Activated T-helper 2 cell treated with anti-CD3 and anti-CD28 coated beads, Interferon-gamma antibody, Interleukin-2, Interleukin-4, amounts not matched to agents 10 μg/mL and 5 μg/mL and 100 μg/mL, durations not matched to agents 14 hours and 24 hours and 36 hours (primary cell): ENCODE measurements around the gene AK2. TPM values are rescaled to one million over a fixed set of nuclear protein-coding genes. Genes with fewer than 3 reads are reported as not detected.
"Not testable (repeated sequence)": the region's sequence is repeated elsewhere in the genome, so short reads cannot be mapped to it uniquely, and the experiment has no call there.

Source experiments
- DNase-seq: peaks from one replicate; pipeline ENCODE4 v3.0.0; 2021; ENCODE audit warnings: low spot score
- H3K27ac Mint-ChIP-seq: one replicate; pipeline ENCODE4 v1.8.0; 2021; ENCODE audit warnings: mixed read lengths
- H3K27me3 Mint-ChIP-seq: one replicate; pipeline ENCODE4 v1.8.0; 2021; ENCODE audit warnings: low read depth, mixed read lengths
- H3K36me3 Mint-ChIP-seq: one replicate; pipeline ENCODE4 v1.8.0; 2021; ENCODE audit warnings: low read depth, mixed read lengths
- H3K4me1 Mint-ChIP-seq: one replicate; pipeline ENCODE4 v1.8.0; 2021; ENCODE audit warnings: low read depth, mixed read lengths
- H3K4me3 Mint-ChIP-seq: one replicate; pipeline ENCODE4 v1.8.0; 2021; ENCODE audit warnings: low read depth, mild to moderate bottlenecking, moderate library complexity, mixed read lengths
- H3K9me3 Mint-ChIP-seq: one replicate; pipeline ENCODE4 v1.8.0; 2021; ENCODE audit warnings: mixed read lengths
- intact Hi-C: fragments of 100-400 bp; cut with micrococcal nuclease; formaldehyde crosslinking; loops from one replicate; pipeline ENCODE4 v1.15.1; 2023
- total RNA-seq: library from RNA; stranded (reverse); gene quantifications from 2 replicates; pipeline ENCODE4 v1.2.3, GENCODE V29; 2022

Gene AK2
- total RNA-seq, 1 donor from 2014 or later, result 349 TPM

- H3K9me3 Mint-ChIP-seq, result peaks cover 41% of the 10 kb centered on the region
- H3K4me3 Mint-ChIP-seq, intact Hi-C loops, DNase-seq, H3K4me1 Mint-ChIP-seq, H3K27ac Mint-ChIP-seq: not testable (repeated sequence)
- peaks cover 13% of the 10 kb centered on the region for H3K27me3 Mint-ChIP-seq
- peaks cover 17% of the 10 kb centered on the region for H3K36me3 Mint-ChIP-seq
Measured at GRCh38 chr1:33068108-33068507, 31.4 kb upstream of the AK2 start.

DNA sequence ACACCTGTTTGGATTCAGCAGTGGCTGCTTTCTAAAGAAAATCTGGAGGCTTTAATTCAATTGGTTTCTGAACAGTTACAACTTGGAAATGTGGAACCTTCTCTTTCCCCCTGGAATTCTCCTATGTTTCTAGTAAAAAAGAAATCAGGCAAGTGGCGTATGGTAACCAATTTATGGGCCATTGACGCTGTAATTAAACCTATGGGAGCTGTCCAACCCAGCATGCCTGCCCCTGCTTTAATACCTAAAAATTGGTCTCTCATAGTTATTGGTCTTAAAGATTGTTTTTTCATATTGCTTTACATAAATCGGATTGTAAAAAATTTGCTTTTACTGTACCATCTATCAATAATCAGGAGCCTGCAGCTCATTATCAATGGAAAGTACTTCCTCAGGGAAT, 29.8 kb upstream of the AK2 start:
- H3K4me3 Mint-ChIP-seq, intact Hi-C loops, DNase-seq, H3K4me1 Mint-ChIP-seq, H3K27ac Mint-ChIP-seq: not testable (repeated sequence)
- peaks cover 55% of the 10 kb centered on the region for H3K9me3 Mint-ChIP-seq
- peaks cover 21% of the 10 kb centered on the region for H3K36me3 Mint-ChIP-seq
- H3K27me3 Mint-ChIP-seq, result peaks cover 13% of the 10 kb centered on the region

GRCh38 chr1:33065301-33065700, 28.6 kb upstream of the AK2 start:
- intact Hi-C loops, result no loop called here
- Mint-ChIP-seq H3K4me3 (no peak overlapping the region), H3K27ac (no peak overlapping the region), H3K9me3 (peaks cover 55% of the 10 kb centered on the region), H3K27me3 (peaks cover 10% of the 10 kb centered on the region), H3K4me1 (no peaks in the 10 kb centered on the region), H3K36me3 (peaks cover 21% of the 10 kb centered on the region)
- DNase-seq, result no peak

- DNase-seq, H3K4me1 Mint-ChIP-seq, H3K4me3 Mint-ChIP-seq, H3K27me3 Mint-ChIP-seq, H3K27ac Mint-ChIP-seq, intact Hi-C loops: not testable (repeated sequence)
- H3K36me3 Mint-ChIP-seq, result peaks cover 21% of the 10 kb centered on the region
- peaks cover 55% of the 10 kb centered on the region for H3K9me3 Mint-ChIP-seq
Measured at GRCh38 chr1:33064284-33064683, 27.6 kb upstream of the AK2 start.

DNA sequence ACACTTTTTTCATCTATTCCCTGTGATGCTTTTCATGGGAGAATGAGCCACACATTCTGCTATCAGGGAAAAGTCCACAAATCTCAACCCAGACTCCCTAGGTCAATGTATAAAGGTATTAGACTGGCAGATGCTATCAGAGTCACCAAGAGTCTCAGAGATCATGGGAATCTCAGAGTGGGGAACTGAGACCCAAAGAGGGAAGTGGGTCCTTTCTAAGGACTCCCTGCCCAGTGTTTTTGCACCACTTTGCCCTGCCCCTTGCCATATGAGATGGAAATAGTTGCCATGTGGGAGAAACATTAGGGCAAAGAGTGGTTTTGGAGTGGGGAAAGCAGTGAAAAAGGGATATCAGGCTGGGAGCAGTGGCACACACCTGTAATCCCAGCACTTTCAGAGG, 25.2 kb upstream of the AK2 start:
- peaks cover 4% of the 10 kb centered on the region for H3K27me3 Mint-ChIP-seq
- H3K9me3 Mint-ChIP-seq, result peaks cover 51% of the 10 kb centered on the region
- intact Hi-C loops, result no loop called here
- no peak overlapping the region for H3K27ac Mint-ChIP-seq
- no peak overlapping the region for H3K4me3 Mint-ChIP-seq
- peaks cover 21% of the 10 kb centered on the region for H3K36me3 Mint-ChIP-seq
- no peak for DNase-seq
- no peaks in the 10 kb centered on the region for H3K4me1 Mint-ChIP-seq

- peaks cover 40% of the 10 kb centered on the region for H3K9me3 Mint-ChIP-seq
- H3K4me3 Mint-ChIP-seq, result no peak overlapping the region
- peaks cover 19% of the 10 kb centered on the region for H3K36me3 Mint-ChIP-seq
- peaks cover 4% of the 10 kb centered on the region for H3K27me3 Mint-ChIP-seq
- no peak for DNase-seq
- H3K27ac Mint-ChIP-seq, result no peak overlapping the region
- no peaks in the 10 kb centered on the region for H3K4me1 Mint-ChIP-seq
- intact Hi-C loops, result no loop called here
Measured at GRCh38 chr1:33060579-33061083, 23.9 kb upstream of the AK2 start.

- no peak overlapping the region for H3K27ac Mint-ChIP-seq
- peaks cover 2% of the 10 kb centered on the region for H3K4me1 Mint-ChIP-seq
- H3K27me3 Mint-ChIP-seq, result peaks cover 4% of the 10 kb centered on the region
- intact Hi-C loops, result no loop called here
- no peak overlapping the region for H3K4me3 Mint-ChIP-seq
- H3K36me3 Mint-ChIP-seq, result peaks cover 3% of the 10 kb centered on the region
- no peak for DNase-seq
- peaks cover 10% of the 10 kb centered on the region for H3K9me3 Mint-ChIP-seq
Measured at GRCh38 chr1:33057095-33057494, 20.4 kb upstream of the AK2 start.

DNA sequence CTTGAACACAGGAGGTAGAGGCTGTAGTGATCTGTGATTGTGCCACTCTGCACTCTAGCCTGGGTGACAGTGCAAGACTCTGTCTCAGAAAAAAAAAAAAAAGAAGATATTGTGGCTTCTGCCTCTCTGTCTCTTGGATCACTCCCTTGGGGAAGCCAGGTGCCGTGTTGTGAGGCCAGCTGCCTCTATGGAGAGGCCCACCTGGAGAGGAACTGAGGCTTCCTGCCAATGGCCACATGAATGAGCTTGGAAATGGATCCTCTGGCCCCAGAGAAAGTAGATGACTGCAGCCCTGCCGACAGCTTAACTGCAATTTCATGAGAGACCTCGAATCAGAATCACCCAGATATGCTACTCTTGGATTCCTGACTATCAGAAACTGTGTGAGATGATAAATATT, 19.7 kb upstream of the AK2 start:
- intact Hi-C loops, result no loop called here
- peaks cover 4% of the 10 kb centered on the region for H3K27me3 Mint-ChIP-seq
- peaks cover 2% of the 10 kb centered on the region for H3K4me1 Mint-ChIP-seq
- no peak for DNase-seq
- no peaks in the 10 kb centered on the region for H3K36me3 Mint-ChIP-seq
- no peak overlapping the region for H3K4me3 Mint-ChIP-seq
- no peak overlapping the region for H3K27ac Mint-ChIP-seq
- peaks cover 4% of the 10 kb centered on the region for H3K9me3 Mint-ChIP-seq

DNA sequence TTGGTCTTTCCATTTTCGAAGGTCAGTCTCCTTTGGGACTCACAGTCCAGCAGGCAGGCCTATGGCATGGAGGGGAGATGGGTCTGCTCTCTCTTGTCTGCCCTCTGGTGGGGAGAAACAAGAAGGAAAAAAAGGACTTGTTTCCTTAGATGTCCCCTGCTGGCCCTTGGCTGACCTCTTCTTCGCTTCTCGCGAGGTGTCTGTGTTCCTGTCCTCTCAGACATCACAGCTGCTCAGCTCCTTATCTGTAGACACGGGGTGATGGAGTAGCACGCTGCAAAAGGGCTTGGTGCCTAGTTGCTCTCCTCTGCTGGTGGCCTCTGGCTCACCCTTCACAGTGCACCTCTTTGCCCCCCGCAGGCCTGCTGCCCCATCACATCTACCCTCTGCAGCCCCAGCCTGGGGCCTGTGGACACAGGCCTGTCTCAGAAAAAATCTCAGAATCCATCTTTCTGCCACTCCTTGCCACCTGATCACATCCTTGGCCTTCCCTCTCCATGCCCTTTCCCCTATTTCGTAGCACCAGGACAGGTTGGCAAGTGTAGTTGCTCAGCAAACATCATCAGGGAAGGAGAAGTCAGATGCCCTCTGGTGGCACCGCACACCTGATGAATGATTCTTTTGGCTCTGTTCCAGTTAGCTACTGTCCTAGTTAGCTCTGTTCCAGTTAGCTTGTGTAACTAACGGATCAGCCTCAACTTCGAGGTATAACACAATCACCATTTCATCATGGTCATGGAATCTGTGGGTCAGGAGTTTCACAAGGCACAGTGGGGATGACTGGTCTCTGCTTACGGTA, 18.7 kb upstream of the AK2 start:
- peak; percentile 17 for DNase-seq
- peaks cover 6% of the 10 kb centered on the region for H3K4me1 Mint-ChIP-seq
- H3K9me3 Mint-ChIP-seq, result peaks cover 8% of the 10 kb centered on the region
- H3K27ac Mint-ChIP-seq, result no peak overlapping the region
- H3K36me3 Mint-ChIP-seq, result no peaks in the 10 kb centered on the region
- H3K27me3 Mint-ChIP-seq, result peaks cover 4% of the 10 kb centered on the region
- no peak overlapping the region for H3K4me3 Mint-ChIP-seq
- intact Hi-C loops, result loop anchor here (1.0 kb wide), 1 partner anchor 122 kb away; no protein-coding TSS in a partner anchor

DNA sequence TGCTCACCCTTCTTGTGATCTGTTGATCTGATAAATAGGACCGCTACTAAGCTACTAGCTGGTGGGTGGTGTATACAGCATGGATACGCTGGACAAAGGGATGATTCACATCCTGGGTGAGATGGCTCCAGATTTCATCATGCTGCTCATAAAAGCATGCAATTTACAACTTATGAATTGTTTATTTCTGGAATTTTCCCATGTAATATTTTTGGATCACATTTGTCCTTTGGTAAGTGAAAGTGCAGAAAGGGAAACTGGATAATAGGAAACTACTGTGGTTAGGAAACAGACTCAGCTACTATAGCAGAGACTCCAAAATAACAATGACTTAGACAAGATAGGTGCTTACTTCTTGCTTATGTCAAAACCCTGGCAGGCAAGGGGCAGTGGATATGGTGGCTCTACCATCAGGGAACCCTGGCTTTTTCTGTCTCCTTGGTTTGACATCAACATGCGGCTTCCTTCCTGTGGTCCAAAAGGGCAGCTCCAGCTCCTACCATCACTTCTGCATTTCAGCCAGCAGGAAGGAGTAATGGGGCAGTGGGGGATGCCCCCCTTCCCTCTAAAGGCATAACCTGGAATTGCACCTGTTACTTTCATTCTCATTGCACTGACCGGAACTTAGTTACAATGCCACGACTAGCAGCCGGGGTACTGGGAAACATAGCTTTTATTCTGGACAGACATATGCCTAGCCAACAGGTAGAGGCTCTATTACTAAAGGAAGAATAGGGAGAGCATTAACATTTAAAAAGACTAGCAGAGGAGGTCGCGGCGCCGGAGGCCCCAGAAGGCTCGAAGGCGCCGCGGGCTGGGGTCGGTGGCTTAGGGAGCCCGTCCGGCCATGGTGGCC, 13.8 kb upstream of the AK2 start:
- Mint-ChIP-seq H3K27ac (no peak overlapping the region), H3K4me3 (no peak overlapping the region), H3K36me3 (no peaks in the 10 kb centered on the region), H3K9me3 (peaks cover 9% of the 10 kb centered on the region), H3K4me1 (peaks cover 31% of the 10 kb centered on the region), H3K27me3 (no peaks in the 10 kb centered on the region)
- intact Hi-C loops, result no loop called here
- no peak for DNase-seq

- peaks cover 9% of the 10 kb centered on the region for H3K9me3 Mint-ChIP-seq
- peak overlapping the region; percentile 28 for H3K27ac Mint-ChIP-seq
- H3K4me3 Mint-ChIP-seq, result no peak overlapping the region
- DNase-seq, result no peak
- no peaks in the 10 kb centered on the region for H3K36me3 Mint-ChIP-seq
- H3K27me3 Mint-ChIP-seq, result no peaks in the 10 kb centered on the region
- H3K4me1 Mint-ChIP-seq, result peaks cover 33% of the 10 kb centered on the region
- intact Hi-C loops, result no loop called here
Measured at GRCh38 chr1:33049371-33049770, 12.7 kb upstream of the AK2 start.

GRCh38 chr1:33048426-33048825, 11.7 kb upstream of the AK2 start:
- H3K9me3 Mint-ChIP-seq, result peaks cover 9% of the 10 kb centered on the region
- intact Hi-C loops, result no loop called here
- H3K36me3 Mint-ChIP-seq, result no peaks in the 10 kb centered on the region
- no peaks in the 10 kb centered on the region for H3K27me3 Mint-ChIP-seq
- H3K4me3 Mint-ChIP-seq, result no peak overlapping the region
- no peak for DNase-seq
- no peak overlapping the region for H3K27ac Mint-ChIP-seq
- peaks cover 33% of the 10 kb centered on the region for H3K4me1 Mint-ChIP-seq

DNA sequence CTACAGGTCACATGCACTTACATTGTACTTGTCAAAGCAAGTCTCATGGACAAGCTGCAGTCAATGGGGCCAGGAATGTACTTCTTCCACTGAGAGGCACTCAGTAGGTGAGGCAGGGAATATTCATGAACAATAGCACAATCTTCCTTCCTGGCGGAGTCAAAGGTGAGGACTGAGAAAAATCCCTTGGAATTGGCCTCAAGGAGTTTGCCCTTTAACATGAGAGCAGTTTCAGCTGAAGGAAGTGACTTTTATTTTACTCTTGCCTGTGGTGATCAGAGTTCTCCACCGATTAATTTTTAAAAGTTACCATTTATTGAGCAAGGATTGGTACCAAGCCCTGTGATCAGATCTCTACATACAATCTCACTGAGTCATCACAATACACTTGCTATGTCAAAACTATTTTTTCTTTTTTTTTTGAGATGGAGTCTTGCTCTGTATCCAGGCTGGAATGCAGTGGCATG, 11.2 kb upstream of the AK2 start:
- H3K4me3 Mint-ChIP-seq, result no peak overlapping the region
- DNase-seq, result no peak
- peaks cover 33% of the 10 kb centered on the region for H3K4me1 Mint-ChIP-seq
- peaks cover 9% of the 10 kb centered on the region for H3K9me3 Mint-ChIP-seq
- H3K36me3 Mint-ChIP-seq, result no peaks in the 10 kb centered on the region
- intact Hi-C loops, result no loop called here
- no peak overlapping the region for H3K27ac Mint-ChIP-seq
- no peaks in the 10 kb centered on the region for H3K27me3 Mint-ChIP-seq
